PFSK-1 (cell line): ENCODE measurements around the gene RABEP2.

ENCODE experiments used
- FOXP2 ChIP-seq: optimal IDR thresholded peaks from 2 replicates; pipeline ENCODE3; 2011; ENCODE audit warnings: borderline replicate concordance, control low read depth, inconsistent platforms; ENCODE audit not compliant: insufficient read depth; ENCODE audit errors: extremely low read length, extremely low read depth
- POLR2AphosphoS5 ChIP-seq: IDR thresholded peaks from 2 replicates; pipeline ENCODE4 v1.6.1; 2012; ENCODE audit warnings: low read depth, mild to moderate bottlenecking, control low read depth, low read length, moderate library complexity
- SIN3A ChIP-seq: IDR thresholded peaks from 2 replicates; pipeline ENCODE4 v1.6.1; 2012; ENCODE audit warnings: mild to moderate bottlenecking, low read length, moderate library complexity, borderline replicate concordance; ENCODE audit not compliant: insufficient read depth
- TAF1 ChIP-seq: IDR thresholded peaks from 2 replicates; pipeline ENCODE4 v1.6.1; 2012; ENCODE audit warnings: low read length, control low read depth, borderline replicate concordance; ENCODE audit not compliant: insufficient read depth
- TF ChIP-seq, protein P1 (sequence below), 2 experiments: IDR thresholded peaks; 2 replicates each; pipeline versions ENCODE4 v1.6.1 to v1.8.0; 2011 to 2012; ENCODE audit warnings: low read depth in 2 of 2, low read length in 2 of 2, control low read depth in 1 of 2, inconsistent platforms in 1 of 2, mild to moderate bottlenecking in 1 of 2, moderate library complexity in 1 of 2; ENCODE audit not compliant: insufficient read depth in 1 of 2

RABEP2 gene

DNA sequence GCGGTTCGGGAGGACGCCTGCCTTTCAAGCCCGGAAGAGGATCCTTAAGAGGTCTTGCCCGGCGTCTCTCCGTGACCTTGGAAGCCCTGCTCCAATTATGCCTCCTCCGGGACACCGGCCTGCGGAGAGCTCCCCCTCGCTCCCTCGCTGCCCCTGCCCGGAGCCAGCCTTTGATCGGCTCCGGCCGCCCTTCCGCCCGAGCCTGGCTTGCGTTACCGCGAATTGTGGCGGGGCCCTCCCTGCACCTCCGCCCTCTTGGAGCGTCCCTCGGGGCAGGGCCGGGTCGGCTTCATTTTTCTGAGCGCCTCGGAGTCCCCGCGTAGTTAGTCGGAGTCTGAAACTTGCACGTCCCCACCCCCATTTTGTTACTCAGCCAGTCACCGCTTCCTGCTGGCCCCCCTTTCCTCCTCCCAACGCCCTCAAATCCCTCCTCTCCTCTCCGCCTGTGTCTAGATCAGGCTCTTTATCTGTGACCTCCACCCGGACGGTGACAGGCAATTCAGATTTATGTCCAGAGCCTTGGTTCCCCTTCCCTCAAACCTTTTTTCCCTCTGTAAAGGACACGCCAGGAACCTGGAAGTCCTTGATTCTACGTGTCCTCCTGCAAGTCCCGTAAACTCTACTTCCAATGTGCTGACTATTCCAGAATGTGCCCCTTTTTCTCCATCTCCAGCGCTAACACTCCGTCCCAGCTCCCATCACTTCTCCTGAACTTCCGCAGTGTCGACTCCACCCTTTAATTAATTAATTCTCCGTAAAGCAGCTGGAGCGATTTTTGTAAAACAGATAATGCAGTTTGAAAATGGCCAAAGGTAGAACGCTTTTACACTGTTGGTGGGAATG, 569 bp upstream of the RABEP2 start:
- TF ChIP-seq POLR2AphosphoS5 = peak; percentile 57; the same call in 1 of the 2 replicates
- TF ChIP-seq FOXP2 = peak; percentile 5
- no peak for TF ChIP-seq SIN3A

DNA sequence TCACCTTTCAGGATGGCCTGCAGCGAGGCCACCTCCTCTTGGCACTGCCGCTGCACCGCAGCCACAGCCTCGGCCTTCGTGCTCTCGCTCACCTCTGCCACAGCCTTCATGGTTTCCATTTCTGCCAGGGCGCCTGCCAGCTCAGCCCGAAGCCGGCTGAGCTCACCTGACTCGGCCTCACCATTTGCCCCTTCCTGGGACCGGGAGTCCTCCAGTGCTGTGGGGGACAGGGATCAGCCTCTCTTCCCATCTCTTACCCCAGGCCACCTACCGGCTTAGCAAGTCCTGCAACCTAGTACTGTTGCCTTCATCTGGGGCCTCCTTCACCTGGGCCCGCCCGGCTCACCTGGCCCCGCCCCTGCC, 658 bp downstream of the RABEP2 start:
- TF ChIP-seq FOXP2 (no peak), TAF1 (no peak), SIN3A (no peak), POLR2AphosphoS5 (no peak)
- TF ChIP-seq, protein P1, sequence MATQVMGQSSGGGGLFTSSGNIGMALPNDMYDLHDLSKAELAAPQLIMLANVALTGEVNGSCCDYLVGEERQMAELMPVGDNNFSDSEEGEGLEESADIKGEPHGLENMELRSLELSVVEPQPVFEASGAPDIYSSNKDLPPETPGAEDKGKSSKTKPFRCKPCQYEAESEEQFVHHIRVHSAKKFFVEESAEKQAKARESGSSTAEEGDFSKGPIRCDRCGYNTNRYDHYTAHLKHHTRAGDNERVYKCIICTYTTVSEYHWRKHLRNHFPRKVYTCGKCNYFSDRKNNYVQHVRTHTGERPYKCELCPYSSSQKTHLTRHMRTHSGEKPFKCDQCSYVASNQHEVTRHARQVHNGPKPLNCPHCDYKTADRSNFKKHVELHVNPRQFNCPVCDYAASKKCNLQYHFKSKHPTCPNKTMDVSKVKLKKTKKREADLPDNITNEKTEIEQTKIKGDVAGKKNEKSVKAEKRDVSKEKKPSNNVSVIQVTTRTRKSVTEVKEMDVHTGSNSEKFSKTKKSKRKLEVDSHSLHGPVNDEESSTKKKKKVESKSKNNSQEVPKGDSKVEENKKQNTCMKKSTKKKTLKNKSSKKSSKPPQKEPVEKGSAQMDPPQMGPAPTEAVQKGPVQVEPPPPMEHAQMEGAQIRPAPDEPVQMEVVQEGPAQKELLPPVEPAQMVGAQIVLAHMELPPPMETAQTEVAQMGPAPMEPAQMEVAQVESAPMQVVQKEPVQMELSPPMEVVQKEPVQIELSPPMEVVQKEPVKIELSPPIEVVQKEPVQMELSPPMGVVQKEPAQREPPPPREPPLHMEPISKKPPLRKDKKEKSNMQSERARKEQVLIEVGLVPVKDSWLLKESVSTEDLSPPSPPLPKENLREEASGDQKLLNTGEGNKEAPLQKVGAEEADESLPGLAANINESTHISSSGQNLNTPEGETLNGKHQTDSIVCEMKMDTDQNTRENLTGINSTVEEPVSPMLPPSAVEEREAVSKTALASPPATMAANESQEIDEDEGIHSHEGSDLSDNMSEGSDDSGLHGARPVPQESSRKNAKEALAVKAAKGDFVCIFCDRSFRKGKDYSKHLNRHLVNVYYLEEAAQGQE (IDR thresholded peaks at IDR 0.05; ENCODE audit: insufficient read depth in 1 of 2, low read depth in 2 of 2, low read length in 2 of 2) = no peak

GRCh38 chr16:28923652-28924398, 1.2 kb downstream of the RABEP2 start:
- no peak for TF ChIP-seq TAF1
- TF ChIP-seq FOXP2 = no peak
- TF ChIP-seq, protein P1 (IDR thresholded peaks at IDR 0.05; ENCODE audit: insufficient read depth in 1 of 2, low read depth in 2 of 2, low read length in 2 of 2) = no peak
- TF ChIP-seq POLR2AphosphoS5 = no peak

- TF ChIP-seq FOXP2 = no peak
- no peak for TF ChIP-seq TAF1
- TF ChIP-seq, protein P1 (IDR thresholded peaks at IDR 0.05; ENCODE audit: insufficient read depth in 1 of 2, low read depth in 2 of 2, low read length in 2 of 2) = no peak
- no peak for TF ChIP-seq POLR2AphosphoS5
- TF ChIP-seq SIN3A = no peak
Measured at GRCh38 chr16:28923231-28923587, 1.8 kb downstream of the RABEP2 start.

- TF ChIP-seq, protein P1 (IDR thresholded peaks at IDR 0.05; ENCODE audit: insufficient read depth in 1 of 2, low read depth in 2 of 2, low read length in 2 of 2) = no peak
- TF ChIP-seq SIN3A (no peak), FOXP2 (no peak), TAF1 (no peak), POLR2AphosphoS5 (no peak)
Measured at GRCh38 chr16:28918698-28919097, 6.3 kb downstream of the RABEP2 start.
